Type B pancreatic cell (in vitro differentiated cells): ENCODE results near the gene RIMBP2. TPM values are rescaled to one million over a fixed set of nuclear protein-coding genes. Genes with fewer than 3 reads are reported as not detected.

ENCODE experiments used
- DNase-seq: peaks from one replicate; pipeline ENCODE4 v3.0.0; 2021; ENCODE audit warnings: mixed read lengths; ENCODE audit not compliant: unreplicated experiment; ENCODE audit errors: extremely low spot score
- H3K27ac Mint-ChIP-seq: 2 replicates; pipeline ENCODE4 v1.8.0; 2021; ENCODE audit warnings: mild to moderate bottlenecking, mixed read lengths
- H3K27me3 Mint-ChIP-seq: 2 replicates; pipeline ENCODE4 v1.8.0; 2021; ENCODE audit warnings: mixed read lengths
- H3K36me3 Mint-ChIP-seq: 2 replicates; pipeline ENCODE4 v1.8.0; 2021; ENCODE audit warnings: mixed read lengths
- H3K4me1 Mint-ChIP-seq: one replicate; pipeline ENCODE4 v1.8.0; 2021; ENCODE audit warnings: mixed read lengths; ENCODE audit not compliant: unreplicated experiment
- H3K4me3 Mint-ChIP-seq: 2 replicates; pipeline ENCODE4 v1.8.0; 2021; ENCODE audit warnings: mild to moderate bottlenecking, mixed read lengths
- H3K9me3 Mint-ChIP-seq: 2 replicates; pipeline ENCODE4 v1.8.0; 2021; ENCODE audit warnings: mixed read lengths
- total RNA-seq: library from RNA; stranded (reverse); gene quantifications from 2 replicates; pipeline ENCODE4 v1.2.1, GENCODE V29; 2021; ENCODE audit warnings: low replicate concordance
- TF ChIP-seq, protein P1 (sequence below): fragments of 200-600 bp; sonication (generic); conservative IDR thresholded peaks from 2 replicates; pipeline ENCODE4 v1.5.0; 2021; ENCODE audit warnings: antibody characterized with exemption, mild to moderate bottlenecking

RIMBP2 gene
- total RNA-seq, 1 donor from 2014 or later, result 23.7 TPM

DNA sequence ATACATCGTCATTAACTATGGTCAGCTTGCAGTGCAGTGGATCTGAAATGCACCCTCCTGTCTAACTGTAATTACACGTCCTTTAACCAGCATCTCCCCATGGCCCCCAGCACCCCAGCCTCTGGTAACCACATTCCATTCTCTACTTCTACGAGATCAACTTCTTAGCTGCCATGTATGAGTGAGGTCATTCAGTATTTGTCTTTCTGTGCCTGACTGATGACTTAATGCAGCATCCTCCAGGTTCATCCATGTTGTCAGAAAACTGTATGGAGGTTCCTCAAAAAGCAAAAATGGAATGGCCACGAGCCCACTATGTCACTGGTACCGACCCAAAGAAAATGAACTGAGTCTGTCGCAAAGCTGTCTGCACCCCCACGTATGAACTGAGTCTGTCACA is 107.3 kb downstream of the RIMBP2 start:
- no peaks in the 10 kb centered on the region for H3K36me3 Mint-ChIP-seq
- H3K4me1 Mint-ChIP-seq, result no peaks in the 10 kb centered on the region
- no peak for DNase-seq
- no peak overlapping the region for H3K27ac Mint-ChIP-seq
- no peaks in the 10 kb centered on the region for H3K9me3 Mint-ChIP-seq
- TF ChIP-seq, protein P1, sequence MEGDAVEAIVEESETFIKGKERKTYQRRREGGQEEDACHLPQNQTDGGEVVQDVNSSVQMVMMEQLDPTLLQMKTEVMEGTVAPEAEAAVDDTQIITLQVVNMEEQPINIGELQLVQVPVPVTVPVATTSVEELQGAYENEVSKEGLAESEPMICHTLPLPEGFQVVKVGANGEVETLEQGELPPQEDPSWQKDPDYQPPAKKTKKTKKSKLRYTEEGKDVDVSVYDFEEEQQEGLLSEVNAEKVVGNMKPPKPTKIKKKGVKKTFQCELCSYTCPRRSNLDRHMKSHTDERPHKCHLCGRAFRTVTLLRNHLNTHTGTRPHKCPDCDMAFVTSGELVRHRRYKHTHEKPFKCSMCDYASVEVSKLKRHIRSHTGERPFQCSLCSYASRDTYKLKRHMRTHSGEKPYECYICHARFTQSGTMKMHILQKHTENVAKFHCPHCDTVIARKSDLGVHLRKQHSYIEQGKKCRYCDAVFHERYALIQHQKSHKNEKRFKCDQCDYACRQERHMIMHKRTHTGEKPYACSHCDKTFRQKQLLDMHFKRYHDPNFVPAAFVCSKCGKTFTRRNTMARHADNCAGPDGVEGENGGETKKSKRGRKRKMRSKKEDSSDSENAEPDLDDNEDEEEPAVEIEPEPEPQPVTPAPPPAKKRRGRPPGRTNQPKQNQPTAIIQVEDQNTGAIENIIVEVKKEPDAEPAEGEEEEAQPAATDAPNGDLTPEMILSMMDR, result no peak
- no peaks in the 10 kb centered on the region for H3K27me3 Mint-ChIP-seq
- H3K4me3 Mint-ChIP-seq, result no peak overlapping the region

DNA sequence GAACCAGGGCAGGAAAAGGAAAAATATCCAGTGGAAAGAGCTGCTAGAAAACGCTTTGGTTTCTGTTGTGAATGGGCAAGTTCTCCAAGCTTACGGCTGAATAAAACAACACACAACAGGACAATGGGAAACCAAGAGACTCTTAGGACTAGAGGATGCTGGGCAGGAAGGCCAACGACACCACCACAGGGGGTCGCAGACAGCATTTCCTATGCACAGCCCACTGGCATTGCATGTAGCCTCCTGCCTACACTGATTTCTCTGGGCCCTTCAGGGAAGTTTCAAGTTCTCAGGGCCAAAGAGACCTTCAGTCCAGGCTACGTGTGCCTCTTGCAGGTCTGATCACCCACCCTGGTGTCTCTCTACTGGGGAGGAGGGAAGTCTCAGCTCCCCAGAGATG is 108.0 kb downstream of the RIMBP2 start:
- TF ChIP-seq, protein P1, result no peak
- Mint-ChIP-seq H3K36me3 (no peaks in the 10 kb centered on the region), H3K4me1 (no peaks in the 10 kb centered on the region), H3K4me3 (no peak overlapping the region), H3K27ac (no peak overlapping the region), H3K27me3 (no peaks in the 10 kb centered on the region), H3K9me3 (no peaks in the 10 kb centered on the region)
- no peak for DNase-seq

DNA sequence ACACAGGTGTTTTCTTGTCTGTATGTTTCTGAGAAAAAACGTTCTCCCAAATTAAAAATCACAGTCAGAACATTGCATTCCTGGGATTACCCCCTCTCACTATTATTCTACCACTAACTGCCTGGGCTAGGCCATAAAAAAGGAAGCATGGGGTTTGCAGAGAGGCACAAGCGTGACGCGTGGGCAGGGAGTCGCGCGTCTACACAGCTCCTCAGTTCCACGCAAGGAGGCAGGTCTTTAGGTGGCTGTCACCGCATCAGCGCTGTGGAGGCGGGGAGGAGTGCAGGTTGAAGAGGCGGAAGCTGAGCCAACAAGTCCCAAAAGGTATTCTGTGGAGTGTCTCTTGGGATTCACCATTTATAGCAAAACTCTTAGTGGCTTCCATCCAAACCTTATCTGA is 109.9 kb downstream of the RIMBP2 start:
- TF ChIP-seq, protein P1, result no peak
- Mint-ChIP-seq H3K27me3 (no peaks in the 10 kb centered on the region), H3K4me1 (no peaks in the 10 kb centered on the region), H3K4me3 (no peak overlapping the region), H3K36me3 (no peaks in the 10 kb centered on the region), H3K27ac (no peak overlapping the region), H3K9me3 (no peaks in the 10 kb centered on the region)
- no peak for DNase-seq

DNA sequence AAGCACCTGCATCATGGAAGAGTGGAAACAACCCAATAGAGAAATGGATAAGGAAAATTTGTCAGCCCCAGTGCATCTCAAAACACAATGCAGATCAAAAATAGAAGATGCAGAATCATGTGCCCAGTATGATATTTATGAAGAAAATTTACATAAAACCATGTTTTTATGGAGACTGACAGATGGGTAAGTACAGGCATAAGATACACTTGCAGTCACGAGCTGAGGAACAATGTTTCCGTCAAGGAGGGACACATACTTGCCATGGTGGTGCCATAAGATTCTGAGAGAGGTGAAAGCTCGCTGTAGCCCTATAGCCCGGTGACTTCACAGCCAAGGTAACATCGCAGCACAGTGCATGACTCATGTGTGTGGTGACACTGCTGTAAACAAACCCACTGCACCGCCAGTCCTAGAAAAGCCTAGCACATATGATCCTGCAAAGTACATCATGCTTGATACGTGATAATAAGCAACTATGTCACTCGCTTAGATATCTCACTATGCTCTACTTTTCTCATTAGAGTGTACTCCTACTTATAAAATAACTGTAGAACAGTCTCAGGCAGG is 112.6 kb downstream of the RIMBP2 start:
- H3K9me3 Mint-ChIP-seq, result no peaks in the 10 kb centered on the region

DNA sequence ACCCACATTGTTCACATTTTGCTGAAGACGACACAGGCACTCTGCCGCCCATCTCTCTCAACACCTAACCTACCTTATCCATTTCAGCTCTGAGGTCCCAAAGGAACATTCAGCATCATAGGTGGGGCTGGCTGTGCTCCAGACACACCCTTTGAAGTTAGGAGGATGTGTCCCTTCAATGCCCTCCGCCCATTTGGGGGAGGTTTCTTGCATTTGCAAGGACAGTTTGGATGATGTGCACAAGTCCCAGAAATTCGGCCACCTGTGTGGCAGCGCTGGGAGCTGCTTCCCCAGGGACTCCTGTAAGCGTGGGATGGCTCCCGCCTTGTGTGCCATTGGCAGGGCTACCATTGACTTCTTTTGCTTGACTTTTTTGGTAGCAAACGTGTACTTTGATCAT is 113.8 kb downstream of the RIMBP2 start:
- Mint-ChIP-seq H3K27ac (no peak overlapping the region), H3K36me3 (no peaks in the 10 kb centered on the region), H3K4me1 (no peaks in the 10 kb centered on the region), H3K9me3 (peaks cover 6% of the 10 kb centered on the region), H3K4me3 (no peak overlapping the region), H3K27me3 (no peaks in the 10 kb centered on the region)
- TF ChIP-seq, protein P1, result no peak
- no peak for DNase-seq

More for the DNA sequence above, 112.6 kb downstream of the RIMBP2 start:
- no peak for DNase-seq
- no peak overlapping the region for H3K4me3 Mint-ChIP-seq
- no peaks in the 10 kb centered on the region for H3K36me3 Mint-ChIP-seq
- TF ChIP-seq, protein P1, result no peak
- H3K27me3 Mint-ChIP-seq, result no peaks in the 10 kb centered on the region
- H3K27ac Mint-ChIP-seq, result no peak overlapping the region
- H3K4me1 Mint-ChIP-seq, result no peaks in the 10 kb centered on the region

DNA sequence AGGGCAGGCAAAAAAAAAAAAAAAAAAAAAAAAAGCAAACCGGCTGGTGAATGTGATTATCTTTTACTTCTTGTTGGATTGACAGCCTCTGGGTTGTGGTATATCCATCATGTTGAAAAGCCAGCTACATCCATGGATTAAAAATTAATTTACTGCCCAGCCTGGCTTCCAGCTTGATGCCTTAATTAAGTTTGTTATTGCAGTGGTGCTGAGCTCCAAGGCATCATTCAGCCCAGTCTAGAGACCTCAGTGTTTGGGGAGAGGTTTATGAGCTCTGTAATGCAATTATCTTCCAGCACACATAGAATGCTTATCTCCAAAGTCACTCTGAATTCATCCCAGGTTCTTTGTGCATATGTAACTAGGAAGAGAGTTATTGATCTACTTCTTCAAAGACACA is 114.8 kb downstream of the RIMBP2 start:
- TF ChIP-seq, protein P1, result no peak
- Mint-ChIP-seq H3K27me3 (no peaks in the 10 kb centered on the region), H3K27ac (no peak overlapping the region), H3K4me1 (no peaks in the 10 kb centered on the region), H3K9me3 (peaks cover 6% of the 10 kb centered on the region), H3K4me3 (no peak overlapping the region), H3K36me3 (no peaks in the 10 kb centered on the region)
- no peak for DNase-seq
